NCI-H1092 treated with DMSO at 0.1 percent for 48 hours (cell line): ENCODE results near the gene PTPRT.

Source experiments
- DNase-seq: peaks from one replicate; lab custom pipeline; 2025; lab: John Stamatoyannopoulos, UW

The PTPRT gene

DNA sequence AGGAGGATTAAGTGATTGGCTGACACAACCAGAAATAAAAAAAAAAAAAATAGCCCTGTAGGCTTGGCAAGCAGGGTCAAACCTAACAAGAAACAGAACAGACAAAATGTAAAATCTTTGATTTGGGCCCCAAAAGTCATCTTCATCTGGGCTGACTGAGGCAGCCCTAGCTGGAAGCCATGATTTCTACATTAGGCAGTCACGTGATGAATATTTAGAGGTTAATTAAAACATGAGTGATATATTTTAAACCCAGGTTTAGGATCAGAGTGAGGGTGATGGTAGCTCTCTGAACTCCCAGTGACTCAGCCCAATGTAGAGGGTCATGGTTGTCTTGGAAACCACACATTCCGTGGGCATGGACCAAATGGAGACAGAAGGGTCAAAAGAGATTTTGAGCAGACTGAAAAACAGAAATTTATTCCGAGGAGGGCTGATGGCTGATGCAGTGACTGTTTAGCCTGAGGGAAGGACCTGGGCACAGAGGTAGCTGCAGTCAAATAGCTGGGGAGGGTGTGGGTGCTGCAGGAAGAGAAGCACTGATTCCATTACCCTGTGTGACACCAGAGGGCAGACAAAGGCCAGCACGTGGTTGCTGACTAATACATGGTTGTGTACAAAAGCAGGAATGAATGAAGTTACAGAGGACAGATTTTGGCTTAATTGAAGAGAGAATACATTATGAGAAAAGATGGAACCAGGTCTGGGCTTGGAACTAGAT lies 998.4 kb downstream of the PTPRT start:
- no peak for DNase-seq

GRCh38 chr20:42190084-42190483 lies 999.6 kb downstream of the PTPRT start:
- no peak for DNase-seq

DNA sequence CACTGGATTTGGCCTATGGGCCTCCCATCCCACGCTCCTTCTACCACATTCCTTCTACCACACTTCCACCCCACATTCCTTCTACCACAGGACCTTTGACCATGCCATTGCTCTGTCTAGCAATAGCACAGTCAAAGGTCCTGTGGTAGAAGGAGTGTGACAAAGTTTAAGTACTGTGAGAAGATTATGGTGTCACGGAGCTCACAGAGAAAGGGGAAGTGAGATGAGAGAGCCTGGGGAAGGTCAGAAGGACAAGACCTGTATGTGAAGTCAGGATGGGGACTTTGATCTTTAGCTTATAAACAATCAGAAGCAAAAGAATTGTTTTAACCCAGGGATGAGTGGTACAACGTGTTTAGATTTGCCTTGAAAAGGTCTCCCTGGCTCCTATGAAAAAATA lies 1003.4 kb downstream of the PTPRT start:
- no peak for DNase-seq

DNA sequence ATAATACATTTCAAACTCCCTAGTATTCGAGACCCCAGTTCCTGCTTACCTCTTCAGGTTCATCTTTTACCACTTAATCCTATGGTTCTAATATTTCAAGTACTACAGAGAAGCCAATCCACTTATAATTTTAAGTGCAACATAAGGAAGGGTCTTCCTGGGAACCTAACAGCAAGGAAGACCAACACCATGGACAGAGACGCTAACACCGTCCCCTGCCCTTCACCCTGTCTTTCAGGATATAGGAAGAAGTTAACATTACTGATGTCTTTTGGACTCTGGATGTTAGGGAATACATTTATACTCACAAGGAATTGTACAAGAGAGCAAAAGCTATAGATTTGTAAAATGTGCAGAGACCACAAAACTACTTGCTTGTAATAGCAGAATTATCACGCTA lies 1006.6 kb downstream of the PTPRT start:
- no peak for DNase-seq

DNA sequence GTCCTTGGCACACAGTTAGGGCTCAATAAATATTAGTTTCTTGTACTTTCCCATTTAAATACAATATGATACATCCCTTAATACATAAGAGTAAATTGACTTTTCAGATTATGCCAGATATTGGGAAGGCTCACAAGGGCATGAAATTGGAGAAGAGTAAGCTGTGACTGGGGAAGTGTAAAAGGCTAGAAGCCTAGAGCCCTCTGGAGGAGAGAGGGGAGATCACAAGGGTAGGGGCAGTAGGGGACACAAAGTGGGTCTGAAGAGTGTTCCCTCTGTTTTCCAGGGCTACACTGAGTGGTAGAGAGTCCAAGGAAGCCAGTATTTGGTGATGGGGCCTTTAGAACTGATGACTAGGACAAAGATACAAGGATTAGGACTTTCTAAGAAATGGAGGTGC lies 1008.6 kb downstream of the PTPRT start:
- no peak for DNase-seq

- no peak for DNase-seq
Observed at GRCh38 chr20:42179768-42180167, 1009.9 kb downstream of the PTPRT start.

GRCh38 chr20:42173440-42173839 lies 1016.3 kb downstream of the PTPRT start:
- no peak for DNase-seq

- DNase-seq = no peak
Observed at GRCh38 chr20:42164121-42164890, 1025.4 kb downstream of the PTPRT start.

GRCh38 chr20:42161228-42161829 lies 1028.4 kb downstream of the PTPRT start:
- DNase-seq = no peak

GRCh38 chr20:42159808-42160207 lies 1029.9 kb downstream of the PTPRT start:
- no peak for DNase-seq

GRCh38 chr20:42158272-42158671 lies 1031.4 kb downstream of the PTPRT start:
- no peak for DNase-seq

- no peak for DNase-seq
Observed at GRCh38 chr20:42155586-42155985, 1034.1 kb downstream of the PTPRT start.

DNA sequence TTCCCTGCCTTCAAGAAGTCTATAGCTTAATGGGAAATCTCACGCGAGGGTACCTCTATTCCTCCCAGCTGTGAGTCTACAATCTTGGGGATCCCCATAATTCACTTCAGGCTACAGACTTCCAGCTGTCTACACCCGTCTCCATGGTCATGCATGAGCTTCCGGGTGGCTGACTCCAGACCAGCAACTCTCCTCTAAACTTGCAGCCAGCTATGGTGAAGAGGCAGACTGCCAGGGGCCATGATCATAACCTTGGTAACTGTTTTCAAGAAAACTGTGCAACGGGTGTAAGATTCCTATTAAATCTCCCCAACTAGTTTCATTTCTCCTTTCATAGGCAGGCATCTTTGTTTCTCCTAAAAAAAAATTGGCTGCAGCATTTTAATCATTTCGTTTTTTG lies 1037.1 kb downstream of the PTPRT start:
- DNase-seq = no peak

GRCh38 chr20:42150230-42150629 lies 1039.5 kb downstream of the PTPRT start:
- no peak for DNase-seq

GRCh38 chr20:42138729-42139128 lies 1051.0 kb downstream of the PTPRT start:
- no peak for DNase-seq

DNA sequence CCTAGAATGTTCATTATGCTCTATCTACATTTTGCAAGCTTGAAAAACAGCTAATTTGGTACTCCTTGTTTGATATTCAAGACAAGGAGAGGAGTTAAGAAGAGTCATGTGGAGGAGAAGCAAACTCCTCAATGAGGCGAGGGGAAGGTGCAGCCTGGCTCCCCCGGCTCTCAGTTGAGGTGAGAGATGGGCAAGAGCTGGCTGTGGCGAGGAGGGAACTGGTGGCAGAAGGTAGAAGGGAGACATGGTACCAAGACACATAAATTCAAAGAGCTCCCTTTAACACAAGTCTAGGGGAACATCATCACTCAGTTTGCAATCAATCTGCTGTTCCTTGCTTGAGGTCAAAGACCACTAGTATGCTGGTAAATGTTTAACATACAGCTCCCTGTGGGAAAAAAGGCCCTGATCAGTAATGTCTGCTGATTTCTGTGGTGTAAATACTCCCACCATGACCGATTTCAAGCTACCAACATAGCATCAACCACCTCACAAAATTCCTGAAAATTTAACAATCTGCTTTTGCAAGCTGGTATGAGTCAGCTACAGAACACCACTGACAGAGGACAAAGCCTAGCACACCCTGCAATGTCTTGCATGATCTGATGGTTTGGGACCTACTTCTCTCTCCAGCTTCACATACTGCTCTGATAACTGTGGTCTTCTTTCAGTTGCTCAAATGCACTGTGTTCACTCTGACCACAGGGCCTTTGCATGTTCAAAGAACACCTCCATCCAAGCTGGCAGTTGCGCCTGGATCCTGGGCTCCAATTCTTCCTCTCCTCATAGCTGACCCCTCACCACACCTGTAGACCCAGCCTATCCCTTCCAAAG lies 1055.2 kb downstream of the PTPRT start:
- no peak for DNase-seq

DNA sequence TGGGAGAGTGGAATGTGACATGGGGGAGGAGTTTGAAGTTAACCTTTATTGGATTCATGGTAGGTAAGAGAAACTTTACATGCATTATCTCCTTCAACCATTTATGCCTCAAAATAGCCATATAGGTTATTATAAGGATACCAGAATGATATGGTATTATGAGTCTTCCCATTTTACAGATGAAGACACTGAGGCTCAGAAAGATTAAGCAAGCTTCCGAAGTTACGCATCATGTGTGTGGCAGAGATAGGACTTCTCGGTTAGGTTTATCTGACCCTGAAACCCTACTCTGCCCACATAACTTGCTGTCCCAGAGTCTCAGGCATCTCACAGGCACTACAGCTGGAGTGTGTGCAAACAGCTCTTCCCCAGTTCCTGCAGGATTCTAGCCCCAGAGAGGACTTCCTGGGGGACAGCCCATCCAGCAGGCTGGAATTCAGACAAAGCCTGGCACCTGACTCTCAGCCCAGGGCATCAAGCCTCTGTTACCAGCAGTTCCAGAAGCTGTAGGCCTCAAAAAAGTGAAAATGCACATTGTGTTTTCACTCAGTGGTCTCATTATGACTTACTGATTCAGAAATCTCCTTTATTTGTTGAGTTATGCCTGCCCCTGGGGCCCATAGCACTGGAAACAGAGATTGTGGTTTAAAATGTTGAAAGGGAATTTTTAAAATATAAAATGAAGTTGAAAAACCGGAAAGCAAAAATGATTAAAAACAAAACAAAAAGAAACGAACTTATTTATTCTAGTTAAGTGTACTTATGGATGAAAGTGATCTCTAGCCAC lies 1058.7 kb downstream of the PTPRT start:
- no peak for DNase-seq

GRCh38 chr20:42125426-42125825 lies 1064.3 kb downstream of the PTPRT start:
- no peak for DNase-seq

DNA sequence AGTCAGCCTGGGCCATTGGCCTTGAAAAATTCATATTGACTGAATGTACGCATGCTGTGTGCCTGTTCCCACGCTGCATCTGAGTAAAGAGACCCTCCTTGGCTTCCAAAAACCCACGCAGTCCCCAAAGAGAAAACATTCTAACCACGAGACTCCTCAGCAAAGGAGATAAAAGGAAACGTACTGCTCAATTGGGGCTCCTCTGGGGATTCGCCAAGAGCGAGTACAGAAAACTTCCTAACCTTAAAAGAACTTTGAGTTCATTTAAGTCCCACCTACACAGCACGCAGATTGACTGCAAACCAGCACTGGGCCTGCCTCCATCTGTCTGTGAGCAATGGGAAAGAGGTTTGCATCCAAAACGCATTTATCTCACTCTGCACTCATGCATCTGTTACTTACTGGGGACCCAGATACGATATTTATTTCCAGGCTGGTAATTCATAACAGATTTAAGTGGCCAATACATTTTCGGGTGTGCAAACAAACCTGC lies 1065.7 kb downstream of the PTPRT start:
- no peak for DNase-seq

DNA sequence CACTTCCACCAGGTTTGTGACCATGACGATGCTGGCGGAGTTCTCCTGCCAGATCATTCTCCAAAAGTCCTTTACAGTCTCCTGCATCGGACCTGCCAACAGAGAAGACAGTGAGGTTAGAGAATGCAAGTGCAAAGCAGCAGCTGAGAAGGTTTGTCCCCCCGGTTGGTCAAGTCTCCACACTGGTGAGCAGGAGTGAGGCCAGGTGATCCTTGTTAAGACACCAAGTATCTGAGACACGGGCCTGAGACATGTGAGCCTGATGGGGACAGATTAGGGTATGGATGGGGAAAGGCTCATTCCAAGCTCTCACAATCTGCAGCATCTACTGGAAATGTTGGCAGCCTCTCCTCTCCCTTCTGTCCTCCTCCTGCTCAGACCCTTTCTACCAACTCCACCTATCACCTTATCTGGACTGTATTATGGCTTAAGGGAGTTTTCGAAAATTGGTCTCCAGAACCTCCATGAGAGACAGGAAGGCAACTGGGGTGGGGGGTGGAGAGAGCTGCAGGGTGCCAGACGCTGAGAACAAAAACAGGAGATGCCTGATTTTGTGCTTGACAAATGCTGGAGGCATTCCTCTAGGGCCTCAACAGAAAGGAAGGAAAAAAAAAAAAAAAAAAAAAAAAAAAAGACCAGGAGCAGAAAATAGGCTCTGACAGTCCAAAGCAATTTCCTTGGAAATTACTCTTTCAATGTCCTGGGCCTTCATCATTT lies 1071.1 kb downstream of the PTPRT start:
- DNase-seq = no peak

DNA sequence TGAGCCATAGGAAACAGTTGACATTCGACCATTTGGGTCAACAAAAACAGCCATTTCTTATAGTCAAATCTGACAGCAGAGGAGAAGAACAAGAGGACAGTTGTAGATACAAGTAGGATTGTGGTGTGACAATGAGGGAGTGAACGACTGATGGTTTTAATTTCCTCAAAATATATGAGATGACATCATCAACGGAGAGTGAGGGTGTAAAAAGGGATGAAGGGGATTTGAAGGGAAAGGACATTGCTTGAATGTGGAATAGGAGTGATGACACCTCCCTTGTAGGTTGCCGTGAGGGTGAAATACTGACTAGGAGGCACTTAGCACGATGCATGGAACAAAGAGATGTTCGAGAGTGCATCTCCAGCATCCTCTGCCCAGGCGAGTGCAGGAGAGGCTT lies 1071.7 kb downstream of the PTPRT start:
- no peak for DNase-seq
